GM12878 (cell line): ENCODE results near the gene CIP2A. TPM values are rescaled to one million over a fixed set of nuclear protein-coding genes. Genes with fewer than 3 reads are reported as not detected.

Experiments
- ATAC-seq: fragments of 200-7000 bp; cut with Tn5 transposase; 3 replicates; pipeline ENCODE4 v1.9.1; 2020; ENCODE audit warnings: mild to moderate bottlenecking, moderate library complexity
- BruUV-seq: library from RNA; stranded (reverse); fragments of 400-500 nt; replicated peaks from 2 replicates; lab custom pipeline; 2021; lab: Mats Ljungman, UMichigan
- CTCF ChIA-PET: fragments of 300-600 bp; sonication (Branson Sonifier 250); formaldehyde crosslinking; extraction: SDS; loops from one replicate; lab custom pipeline; 2021; ENCODE audit warnings: inconsistent platforms; lab: Yijun Ruan, JAX
- POLR2A ChIA-PET: fragments of 350-600 bp; formaldehyde crosslinking; extraction: SDS; loops from one replicate; lab custom pipeline; 2021; ENCODE audit warnings: inconsistent platforms; lab: Charles Lee
- RAD21 ChIA-PET: fragments of 300-600 bp; sonication (Branson Sonifier 250); formaldehyde crosslinking; loops from one replicate; lab custom pipeline; 2023; ENCODE audit warnings: antibody characterized with exemption; ENCODE audit not compliant: unreplicated experiment; lab: Charles Lee
- SMC1A ChIA-PET: fragments of 300-600 bp; sonication (Branson Sonifier 250); formaldehyde crosslinking; loops from one replicate; lab custom pipeline; 2023; ENCODE audit not compliant: unreplicated experiment, uncharacterized antibody; lab: Charles Lee
- DNase-seq: peaks from one replicate; pipeline ENCODE4 v3.0.0-alpha.2; 2011; ENCODE audit warnings: low read depth, low spot score
- FAIRE-seq: peaks from 3 replicates; lab custom pipeline; 2011; peaks lifted over from hg19 to GRCh38; lab: Jason Lieb, UNC
- H2AFZ ChIP-seq: 2 replicates; pipeline ENCODE4 v1.6.0; 2011; ENCODE audit warnings: low read depth, low read length, control low read depth; ENCODE audit not compliant: control insufficient read depth
- H3K27ac ChIP-seq: 2 replicates; pipeline ENCODE4 v1.5.1; 2011; ENCODE audit warnings: control low read depth; ENCODE audit not compliant: control insufficient read depth, insufficient read depth
- H3K27me3 ChIP-seq, 2 experiments: replicated peaks in 1 of 2; 2 replicates each; pipeline versions ENCODE4 v1.6.0 to v1.6.1; 2011; ENCODE audit warnings: low read length in 1 of 2; ENCODE audit not compliant: control insufficient read depth in 2 of 2, insufficient read depth in 2 of 2
- H3K36me3 ChIP-seq, 2 experiments: 2 replicates each; pipeline ENCODE4 v1.5.1; 2011; ENCODE audit warnings: low read length in 1 of 2; ENCODE audit not compliant: control insufficient read depth in 2 of 2, insufficient read depth in 2 of 2
- H3K4me1 ChIP-seq: 2 replicates; pipeline ENCODE4 v1.6.1; 2011; ENCODE audit warnings: mild to moderate bottlenecking, low read length, moderate library complexity, mixed read lengths; ENCODE audit not compliant: control insufficient read depth, insufficient read depth
- H3K4me2 ChIP-seq: 2 replicates; pipeline ENCODE4 v1.6.0; 2011; ENCODE audit warnings: control low read depth; ENCODE audit not compliant: control insufficient read depth, insufficient read depth
- H3K4me3 ChIP-seq: fragments of 200-600 bp; sonication (generic); 2 replicates; pipeline ENCODE4 v1.5.1; 2016
- H3K79me2 ChIP-seq: 2 replicates; pipeline ENCODE4 v1.6.0; 2011; ENCODE audit warnings: low read length; ENCODE audit not compliant: control insufficient read depth, insufficient read depth
- H3K9ac ChIP-seq: 2 replicates; pipeline ENCODE4 v1.8.0; 2011; ENCODE audit warnings: low read length, control low read depth, mixed read lengths; ENCODE audit not compliant: control insufficient read depth, insufficient read depth
- H3K9me3 ChIP-seq: replicated peaks from 3 replicates; pipeline ENCODE4 v1.5.1; 2011; ENCODE audit warnings: mild to moderate bottlenecking, low read length; ENCODE audit not compliant: control insufficient read depth, insufficient read depth
- H4K20me1 ChIP-seq: 2 replicates; pipeline ENCODE4 v1.6.0; 2011; ENCODE audit not compliant: control insufficient read depth, insufficient read depth
- CHD4 ChIP-seq: fragments of 200-600 bp; sonication (generic); IDR thresholded peaks from 2 replicates; pipeline ENCODE4 v1.6.1; 2016; ENCODE audit warnings: mild to moderate bottlenecking
- MEF2B ChIP-seq: fragments of 450-650 bp; IDR thresholded peaks from 2 replicates; pipeline ENCODE4 v1.6.1; 2018; ENCODE audit warnings: mild to moderate bottlenecking, moderate library complexity; ENCODE audit not compliant: partially characterized antibody, poor library complexity, severe bottlenecking
- PAX5 ChIP-seq: IDR thresholded peaks from 2 replicates; pipeline ENCODE4 v1.6.1; 2011; ENCODE audit warnings: low read depth, low read length, borderline replicate concordance
- RELA ChIP-seq: fragments of 450-650 bp; IDR thresholded peaks from 2 replicates; pipeline ENCODE4 v1.8.0; 2014; ENCODE audit warnings: borderline replicate concordance; ENCODE audit not compliant: partially characterized antibody
- WGBS: methylation state at CpG from one replicate; pipeline ENCODE4 v1.1.6; 2016; ENCODE audit warnings: low lambda C conversion rate; ENCODE audit not compliant: insufficient replicate concordance, insufficient coverage; ENCODE audit errors: missing lambda C conversion rate; 5-methylcytosine and 5-hydroxymethylcytosine counted together
- in situ Hi-C: fragments of 300-500 bp; cut with MboI; formaldehyde crosslinking; loops from 9 replicates; pipeline ENCODE4 v1.14.3; 2018; ENCODE audit warnings: mixed read lengths
- intact Hi-C: fragments of 100-400 bp; cut with micrococcal nuclease; formaldehyde crosslinking; loops from one replicate; pipeline ENCODE4 v1.14.2; 2022; ENCODE audit not compliant: unreplicated experiment
- polyA plus RNA-seq, 11 experiments: library from polyadenylated mRNA; depleted of rRNA in 4 of 11; unstranded in 6 of 11; stranded (reverse) in 5 of 11; fragments of >200 nt; fragmentation: Nextera tagmentation in 4 of 11; fragmentation: Illumina TruSeq in 1 of 11; extraction: Ambion mirVana in 4 of 11; extraction: Trizol in 1 of 11; gene quantifications; 1 replicate in 1 of 11; 2 replicates in 10 of 11; pipeline versions ENCODE4 v1.2.1 to v1.2.3, GENCODE V29; 2011 to 2016; ENCODE audit warnings: inconsistent platforms in 2 of 11, missing spikeins in 2 of 11, low read depth in 1 of 11
- total RNA-seq, 4 experiments: library from RNA; depleted of rRNA in 3 of 4; stranded (reverse); fragments of >200 nt in 3 of 4; fragmentation: Illumina TruSeq in 1 of 4; extraction: Trizol in 1 of 4; gene quantifications; 2 replicates each; pipeline versions ENCODE4 v1.2.1 to v1.2.3, GENCODE V29; 2013 to 2021
- TF ChIP-seq, protein P1 (sequence below): fragments of 450-650 bp; IDR thresholded peaks from 2 replicates; pipeline ENCODE4 v1.6.1; 2017; ENCODE audit warnings: mild to moderate bottlenecking, moderate library complexity
- TF ChIP-seq, protein P2 (sequence below): fragments of 450-650 bp; formaldehyde crosslinking; IDR thresholded peaks from 2 replicates; pipeline ENCODE4 v1.5.0; 2022; ENCODE audit warnings: mild to moderate bottlenecking, missing genetic modification characterization
- TF ChIP-seq, protein P3 (sequence below): fragments of 450-650 bp; IDR thresholded peaks from 2 replicates; pipeline ENCODE4 v1.6.1; 2016; ENCODE audit warnings: mild to moderate bottlenecking
- TF ChIP-seq, protein P4 (sequence below): IDR thresholded peaks from 2 replicates; pipeline ENCODE4 v1.6.1; 2011; ENCODE audit warnings: borderline replicate concordance, low read depth, mild to moderate bottlenecking, moderate library complexity, mixed read lengths, low read length; ENCODE audit not compliant: insufficient read depth; ENCODE audit errors: extremely low read length
- TF ChIP-seq, protein P5 (sequence below): fragments of 450-650 bp; formaldehyde crosslinking; IDR thresholded peaks from 2 replicates; pipeline ENCODE4 v1.4.0; 2022; ENCODE audit warnings: mild to moderate bottlenecking, moderate library complexity

The CIP2A gene
- total and polyA plus RNA-seq, 10 of the 15 experiments (the other 5 are each of a cell fraction or from before 2014, with no cell fraction given): 12.5 to 29.7 (median 26.5) TPM

DNA sequence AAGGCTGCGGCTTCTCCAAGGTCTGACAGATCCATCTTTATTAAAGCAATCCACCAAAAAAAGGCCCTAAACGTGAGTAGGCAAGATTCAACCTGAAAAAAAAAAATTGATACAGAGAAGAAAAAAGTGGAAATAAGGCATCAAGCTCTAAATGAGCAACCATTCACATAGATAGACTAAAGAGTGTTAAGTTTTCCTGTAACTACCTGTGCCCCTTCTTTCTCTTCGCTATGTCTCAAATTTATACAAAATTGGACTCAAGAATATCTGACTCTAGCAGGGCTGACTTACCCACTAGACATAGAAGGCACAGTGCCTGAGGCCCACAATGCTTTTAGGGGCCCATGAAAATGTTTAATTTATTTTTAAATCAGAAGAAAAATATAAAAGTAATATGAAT, 78.7 kb downstream of the CIP2A start, which contains the start of gene MYH15:
Gene MYH15, minus strand, starts transcription at position 101 of the 400 bp plus-strand sequence. Its CDS starts 66 bp downstream, at position 35.
- Histone ChIP-seq H3K79me2 (no peaks in the 10 kb centered on the region), H3K4me1 (no peaks in the 10 kb centered on the region), H3K27ac (no peak within 1 kb of the TSS), H3K4me3 (no peak within 1 kb of the TSS), H3K9me3 (no peaks in the 10 kb centered on the region), H3K36me3 (no peaks in the 10 kb centered on the region), H3K4me2 (no peak within 1 kb of the TSS), H2AFZ (no peak within 1 kb of the TSS), H4K20me1 (no peaks in the 10 kb centered on the region), H3K9ac (no peak within 1 kb of the TSS), H3K27me3 (no peaks in the 10 kb centered on the region)
- FAIRE-seq (no peak), DNase-seq (no peak), ATAC-seq (no peak)
- intact Hi-C loops: no loop called here
- SMC1A ChIA-PET: interaction anchor here (1.5 kb wide), 1 partner anchor 42 kb away, joined by 3 read pairs; no protein-coding TSS in a partner anchor
- in situ Hi-C loops: no loop called here
- CTCF ChIA-PET: interaction anchor here (0.6 kb wide), 2 partner anchors 12 to 569 kb away, joined by 3 read pairs; no protein-coding TSS in a partner anchor
- RAD21 ChIA-PET: no interaction called here
- BruUV-seq: no TSS peak
- POLR2A ChIA-PET: interaction anchor here (0.5 kb wide), 1 partner anchor 31 kb away, joined by 3 read pairs; no protein-coding TSS in a partner anchor
- WGBS: 45% methylated on average over 3 of the region's 3 CpGs
- TF ChIP-seq, protein P1, sequence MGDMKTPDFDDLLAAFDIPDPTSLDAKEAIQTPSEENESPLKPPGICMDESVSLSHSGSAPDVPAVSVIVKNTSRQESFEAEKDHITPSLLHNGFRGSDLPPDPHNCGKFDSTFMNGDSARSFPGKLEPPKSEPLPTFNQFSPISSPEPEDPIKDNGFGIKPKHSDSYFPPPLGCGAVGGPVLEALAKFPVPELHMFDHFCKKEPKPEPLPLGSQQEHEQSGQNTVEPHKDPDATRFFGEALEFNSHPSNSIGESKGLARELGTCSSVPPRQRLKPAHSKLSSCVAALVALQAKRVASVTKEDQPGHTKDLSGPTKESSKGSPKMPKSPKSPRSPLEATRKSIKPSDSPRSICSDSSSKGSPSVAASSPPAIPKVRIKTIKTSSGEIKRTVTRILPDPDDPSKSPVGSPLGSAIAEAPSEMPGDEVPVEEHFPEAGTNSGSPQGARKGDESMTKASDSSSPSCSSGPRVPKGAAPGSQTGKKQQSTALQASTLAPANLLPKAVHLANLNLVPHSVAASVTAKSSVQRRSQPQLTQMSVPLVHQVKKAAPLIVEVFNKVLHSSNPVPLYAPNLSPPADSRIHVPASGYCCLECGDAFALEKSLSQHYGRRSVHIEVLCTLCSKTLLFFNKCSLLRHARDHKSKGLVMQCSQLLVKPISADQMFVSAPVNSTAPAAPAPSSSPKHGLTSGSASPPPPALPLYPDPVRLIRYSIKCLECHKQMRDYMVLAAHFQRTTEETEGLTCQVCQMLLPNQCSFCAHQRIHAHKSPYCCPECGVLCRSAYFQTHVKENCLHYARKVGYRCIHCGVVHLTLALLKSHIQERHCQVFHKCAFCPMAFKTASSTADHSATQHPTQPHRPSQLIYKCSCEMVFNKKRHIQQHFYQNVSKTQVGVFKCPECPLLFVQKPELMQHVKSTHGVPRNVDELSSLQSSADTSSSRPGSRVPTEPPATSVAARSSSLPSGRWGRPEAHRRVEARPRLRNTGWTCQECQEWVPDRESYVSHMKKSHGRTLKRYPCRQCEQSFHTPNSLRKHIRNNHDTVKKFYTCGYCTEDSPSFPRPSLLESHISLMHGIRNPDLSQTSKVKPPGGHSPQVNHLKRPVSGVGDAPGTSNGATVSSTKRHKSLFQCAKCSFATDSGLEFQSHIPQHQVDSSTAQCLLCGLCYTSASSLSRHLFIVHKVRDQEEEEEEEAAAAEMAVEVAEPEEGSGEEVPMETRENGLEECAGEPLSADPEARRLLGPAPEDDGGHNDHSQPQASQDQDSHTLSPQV: no peak
- TF ChIP-seq, protein P2, sequence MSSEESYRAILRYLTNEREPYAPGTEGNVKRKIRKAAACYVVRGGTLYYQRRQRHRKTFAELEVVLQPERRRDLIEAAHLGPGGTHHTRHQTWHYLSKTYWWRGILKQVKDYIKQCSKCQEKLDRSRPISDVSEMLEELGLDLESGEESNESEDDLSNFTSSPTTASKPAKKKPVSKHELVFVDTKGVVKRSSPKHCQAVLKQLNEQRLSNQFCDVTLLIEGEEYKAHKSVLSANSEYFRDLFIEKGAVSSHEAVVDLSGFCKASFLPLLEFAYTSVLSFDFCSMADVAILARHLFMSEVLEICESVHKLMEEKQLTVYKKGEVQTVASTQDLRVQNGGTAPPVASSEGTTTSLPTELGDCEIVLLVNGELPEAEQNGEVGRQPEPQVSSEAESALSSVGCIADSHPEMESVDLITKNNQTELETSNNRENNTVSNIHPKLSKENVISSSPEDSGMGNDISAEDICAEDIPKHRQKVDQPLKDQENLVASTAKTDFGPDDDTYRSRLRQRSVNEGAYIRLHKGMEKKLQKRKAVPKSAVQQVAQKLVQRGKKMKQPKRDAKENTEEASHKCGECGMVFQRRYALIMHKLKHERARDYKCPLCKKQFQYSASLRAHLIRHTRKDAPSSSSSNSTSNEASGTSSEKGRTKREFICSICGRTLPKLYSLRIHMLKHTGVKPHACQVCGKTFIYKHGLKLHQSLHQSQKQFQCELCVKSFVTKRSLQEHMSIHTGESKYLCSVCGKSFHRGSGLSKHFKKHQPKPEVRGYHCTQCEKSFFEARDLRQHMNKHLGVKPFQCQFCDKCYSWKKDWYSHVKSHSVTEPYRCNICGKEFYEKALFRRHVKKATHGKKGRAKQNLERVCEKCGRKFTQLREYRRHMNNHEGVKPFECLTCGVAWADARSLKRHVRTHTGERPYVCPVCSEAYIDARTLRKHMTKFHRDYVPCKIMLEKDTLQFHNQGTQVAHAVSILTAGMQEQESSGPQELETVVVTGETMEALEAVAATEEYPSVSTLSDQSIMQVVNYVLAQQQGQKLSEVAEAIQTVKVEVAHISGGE: no peak
- TF ChIP-seq CHD4 (no peak), PAX5 (no peak), MEF2B (no peak), RELA (no peak)
- TF ChIP-seq, protein P3, sequence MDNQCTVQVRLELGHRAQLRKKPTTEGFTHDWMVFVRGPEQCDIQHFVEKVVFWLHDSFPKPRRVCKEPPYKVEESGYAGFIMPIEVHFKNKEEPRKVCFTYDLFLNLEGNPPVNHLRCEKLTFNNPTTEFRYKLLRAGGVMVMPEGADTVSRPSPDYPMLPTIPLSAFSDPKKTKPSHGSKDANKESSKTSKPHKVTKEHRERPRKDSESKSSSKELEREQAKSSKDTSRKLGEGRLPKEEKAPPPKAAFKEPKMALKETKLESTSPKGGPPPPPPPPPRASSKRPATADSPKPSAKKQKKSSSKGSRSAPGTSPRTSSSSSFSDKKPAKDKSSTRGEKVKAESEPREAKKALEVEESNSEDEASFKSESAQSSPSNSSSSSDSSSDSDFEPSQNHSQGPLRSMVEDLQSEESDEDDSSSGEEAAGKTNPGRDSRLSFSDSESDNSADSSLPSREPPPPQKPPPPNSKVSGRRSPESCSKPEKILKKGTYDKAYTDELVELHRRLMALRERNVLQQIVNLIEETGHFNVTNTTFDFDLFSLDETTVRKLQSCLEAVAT: no peak
- TF ChIP-seq, protein P4, sequence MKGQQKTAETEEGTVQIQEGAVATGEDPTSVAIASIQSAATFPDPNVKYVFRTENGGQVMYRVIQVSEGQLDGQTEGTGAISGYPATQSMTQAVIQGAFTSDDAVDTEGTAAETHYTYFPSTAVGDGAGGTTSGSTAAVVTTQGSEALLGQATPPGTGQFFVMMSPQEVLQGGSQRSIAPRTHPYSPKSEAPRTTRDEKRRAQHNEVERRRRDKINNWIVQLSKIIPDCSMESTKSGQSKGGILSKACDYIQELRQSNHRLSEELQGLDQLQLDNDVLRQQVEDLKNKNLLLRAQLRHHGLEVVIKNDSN: no peak
- TF ChIP-seq, protein P5, sequence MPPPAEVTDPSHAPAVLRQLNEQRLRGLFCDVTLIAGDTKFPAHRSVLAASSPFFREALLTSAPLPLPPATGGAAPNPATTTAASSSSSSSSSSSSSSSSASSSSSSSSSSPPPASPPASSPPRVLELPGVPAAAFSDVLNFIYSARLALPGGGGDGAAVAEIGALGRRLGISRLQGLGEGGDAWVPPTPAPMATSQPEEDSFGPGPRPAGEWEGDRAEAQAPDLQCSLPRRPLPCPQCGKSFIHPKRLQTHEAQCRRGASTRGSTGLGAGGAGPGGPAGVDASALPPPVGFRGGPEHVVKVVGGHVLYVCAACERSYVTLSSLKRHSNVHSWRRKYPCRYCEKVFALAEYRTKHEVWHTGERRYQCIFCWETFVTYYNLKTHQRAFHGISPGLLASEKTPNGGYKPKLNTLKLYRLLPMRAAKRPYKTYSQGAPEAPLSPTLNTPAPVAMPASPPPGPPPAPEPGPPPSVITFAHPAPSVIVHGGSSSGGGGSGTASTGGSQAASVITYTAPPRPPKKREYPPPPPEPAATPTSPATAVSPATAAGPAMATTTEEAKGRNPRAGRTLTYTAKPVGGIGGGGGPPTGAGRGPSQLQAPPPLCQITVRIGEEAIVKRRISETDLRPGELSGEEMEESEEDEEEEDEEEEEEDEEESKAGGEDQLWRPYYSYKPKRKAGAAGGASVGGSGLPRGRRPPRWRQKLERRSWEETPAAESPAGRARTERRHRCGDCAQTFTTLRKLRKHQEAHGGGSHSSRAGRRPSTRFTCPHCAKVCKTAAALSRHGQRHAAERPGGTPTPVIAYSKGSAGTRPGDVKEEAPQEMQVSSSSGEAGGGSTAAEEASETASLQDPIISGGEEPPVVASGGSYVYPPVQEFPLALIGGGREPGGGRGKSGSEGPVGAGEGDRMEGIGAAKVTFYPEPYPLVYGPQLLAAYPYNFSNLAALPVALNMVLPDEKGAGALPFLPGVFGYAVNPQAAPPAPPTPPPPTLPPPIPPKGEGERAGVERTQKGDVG (CRISPR knock-in tag): no peak
